Lower lobe of right lung (tissue), 2 donors: ENCODE measurements around the gene RANBP1. TPM values are rescaled to one million over a fixed set of nuclear protein-coding genes. Genes with fewer than 3 reads are reported as not detected.

Source experiments
- ATAC-seq, 2 donors: fragments of 200-7000 bp; cut with Tn5 transposase; one replicate each; pipeline ENCODE4 v1.9.1; 2020 to 2022; ENCODE audit warnings: mild to moderate bottlenecking in 2 of 2, moderate library complexity in 2 of 2
- DNase-seq: peaks from one replicate; pipeline ENCODE4 v3.0.0-alpha.2; 2020
- H3K27ac ChIP-seq: fragments of 200-600 bp; one replicate; pipeline ENCODE4 v1.8.0; 2022
- H3K27me3 ChIP-seq: fragments of 200-600 bp; one replicate; pipeline ENCODE4 v1.8.0; 2022; ENCODE audit warnings: low read depth
- H3K36me3 ChIP-seq: fragments of 200-600 bp; one replicate; pipeline ENCODE4 v1.8.0; 2022; ENCODE audit warnings: mild to moderate bottlenecking
- H3K4me1 ChIP-seq: fragments of 200-600 bp; one replicate; pipeline ENCODE4 v1.8.0; 2022
- H3K4me3 ChIP-seq: fragments of 200-600 bp; one replicate; pipeline ENCODE4 v1.8.0; 2022; ENCODE audit warnings: mild to moderate bottlenecking
- H3K9me3 ChIP-seq: fragments of 200-600 bp; one replicate; pipeline ENCODE4 v1.8.0; 2022
- CTCF ChIP-seq: fragments of 200-600 bp; IDR thresholded peaks from one replicate; pipeline ENCODE4 v1.8.0; 2022; ENCODE audit warnings: antibody characterized with exemption, mild to moderate bottlenecking
- intact Hi-C: fragments of 100-400 bp; cut with DNase I; formaldehyde crosslinking; loops from one replicate; pipeline ENCODE4 v1.11.0; 2022
- total RNA-seq: library from RNA; stranded (reverse); fragmentation: NEBNext Ultra II Directional; extraction: Animal tissue kit (Norgen Biotek cat#: 25700); gene quantifications from one replicate; pipeline ENCODE4 v1.2.1, GENCODE V29; 2021
- donor health status: DM: no; HTN: yes; CAD: no; lungs with severe emphysema.

RANBP1 gene
- total RNA-seq, 1 donor from 2014 or later = 58.3 TPM

GRCh38 chr22:20071524-20071972, 44.4 kb upstream of the RANBP1 start:
- DNase-seq (no peak), ATAC-seq (no peak)
- H3K9me3 ChIP-seq = no peaks in the 10 kb centered on the region
- H3K4me1 ChIP-seq = no peaks in the 10 kb centered on the region
- no peak overlapping the region for H3K4me3 ChIP-seq
- TF ChIP-seq CTCF = no peak
- H3K36me3 ChIP-seq = no peaks in the 10 kb centered on the region
- no peaks in the 10 kb centered on the region for H3K27me3 ChIP-seq
- intact Hi-C loops = no loop called here
- H3K27ac ChIP-seq = no peak overlapping the region

- H3K4me1 ChIP-seq = peaks cover 15% of the 10 kb centered on the region
These were observed 39.2 kb upstream of the RANBP1 start for GRCh38 chr22:20076627-20077172.

GRCh38 chr22:20079745-20080444, 36.0 kb upstream of the RANBP1 start, which contains the start of gene DGCR8:
Gene DGCR8, plus strand, starts transcription at chr22:20080241. Its CDS starts 5,723 bp downstream, at chr22:20085964.
- TF ChIP-seq CTCF = no peak
- intact Hi-C loops = no loop called here

More at GRCh38 chr22:20076627-20077172, 39.2 kb upstream of the RANBP1 start:
- intact Hi-C loops = no loop called here
- no peak overlapping the region for H3K4me3 ChIP-seq
- ATAC-seq = no peak
- no peaks in the 10 kb centered on the region for H3K36me3 ChIP-seq
- TF ChIP-seq CTCF = no peak
- no peak overlapping the region for H3K27ac ChIP-seq
- DNase-seq = peak; percentile 6
- no peaks in the 10 kb centered on the region for H3K27me3 ChIP-seq
- no peaks in the 10 kb centered on the region for H3K9me3 ChIP-seq

GRCh38 chr22:20080445-20080775, 35.5 kb upstream of the RANBP1 start:
- DNase-seq = peak; percentile 80
- Histone ChIP-seq H3K27me3 (no peaks in the 10 kb centered on the region), H3K27ac (peak overlapping the region; percentile 80), H3K4me1 (peaks cover 51% of the 10 kb centered on the region), H3K4me3 (peak overlapping the region; percentile 94), H3K9me3 (no peaks in the 10 kb centered on the region), H3K36me3 (no peaks in the 10 kb centered on the region)
- ATAC-seq = peak; percentile 78 to 80
- intact Hi-C loops = no loop called here
- no peak for TF ChIP-seq CTCF

More at GRCh38 chr22:20079745-20080444, 36.0 kb upstream of the RANBP1 start, which contains the start of gene DGCR8:
- ATAC-seq (peak; percentile 98), DNase-seq (peak; percentile 94)
- Histone ChIP-seq H3K27ac (peak within 1 kb of the TSS; percentile 80), H3K4me1 (peaks cover 47% of the 10 kb centered on the region), H3K36me3 (no peaks in the 10 kb centered on the region), H3K4me3 (peak within 1 kb of the TSS; percentile 94), H3K9me3 (no peaks in the 10 kb centered on the region), H3K27me3 (no peaks in the 10 kb centered on the region)

GRCh38 chr22:20080776-20081654, 34.9 kb upstream of the RANBP1 start:
- peak overlapping the region; percentile 94 for H3K4me3 ChIP-seq
- peak overlapping the region; percentile 80 for H3K27ac ChIP-seq
- no peaks in the 10 kb centered on the region for H3K27me3 ChIP-seq
- no peak for TF ChIP-seq CTCF
- no peaks in the 10 kb centered on the region for H3K9me3 ChIP-seq
- DNase-seq (peak; percentile 51), ATAC-seq (peak in 1 of 2 donors; percentile 3)
- H3K4me1 ChIP-seq = peaks cover 51% of the 10 kb centered on the region
- peaks cover 5% of the 10 kb centered on the region for H3K36me3 ChIP-seq
- intact Hi-C loops = no loop called here
